ENCODE measurements around the gene CYP2W1. TPM values are rescaled to one million over a fixed set of nuclear protein-coding genes. Genes with fewer than 3 reads are reported as not detected.
A peak's percentile ranks its signal among the peaks of the same experiment; 100 is the strongest.

The CYP2W1 gene
- total RNA-seq, 1 experiment from 2014 or later: not detected

DNA sequence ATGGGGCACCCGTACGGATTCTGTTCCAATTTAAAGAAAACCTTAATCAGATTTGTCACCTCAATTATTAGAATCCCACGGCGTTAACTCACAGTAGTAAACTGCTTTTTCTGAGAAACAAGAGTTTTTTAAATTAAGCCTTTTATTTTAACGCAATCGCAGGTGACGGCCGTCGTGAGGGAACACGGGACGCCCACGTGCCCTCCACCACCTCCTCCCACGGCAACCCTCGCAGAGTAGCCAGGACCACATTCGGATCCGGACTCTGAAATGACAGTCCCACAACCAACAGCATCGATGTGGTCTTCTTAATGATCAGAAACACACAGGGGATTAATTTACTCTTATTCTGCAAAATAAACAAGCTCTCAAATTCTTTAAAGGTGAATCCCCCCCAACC lies 39.4 kb downstream of the CYP2W1 start:
- H3K4me3 ChIP-seq: no peak overlapping the region
- DNase-seq (ENCODE audit: low read depth in 1 of 2, low spot score in 2 of 2): no peak
- H3K27me3 ChIP-seq (replicated peaks): no peaks in the 10 kb centered on the region

DNA sequence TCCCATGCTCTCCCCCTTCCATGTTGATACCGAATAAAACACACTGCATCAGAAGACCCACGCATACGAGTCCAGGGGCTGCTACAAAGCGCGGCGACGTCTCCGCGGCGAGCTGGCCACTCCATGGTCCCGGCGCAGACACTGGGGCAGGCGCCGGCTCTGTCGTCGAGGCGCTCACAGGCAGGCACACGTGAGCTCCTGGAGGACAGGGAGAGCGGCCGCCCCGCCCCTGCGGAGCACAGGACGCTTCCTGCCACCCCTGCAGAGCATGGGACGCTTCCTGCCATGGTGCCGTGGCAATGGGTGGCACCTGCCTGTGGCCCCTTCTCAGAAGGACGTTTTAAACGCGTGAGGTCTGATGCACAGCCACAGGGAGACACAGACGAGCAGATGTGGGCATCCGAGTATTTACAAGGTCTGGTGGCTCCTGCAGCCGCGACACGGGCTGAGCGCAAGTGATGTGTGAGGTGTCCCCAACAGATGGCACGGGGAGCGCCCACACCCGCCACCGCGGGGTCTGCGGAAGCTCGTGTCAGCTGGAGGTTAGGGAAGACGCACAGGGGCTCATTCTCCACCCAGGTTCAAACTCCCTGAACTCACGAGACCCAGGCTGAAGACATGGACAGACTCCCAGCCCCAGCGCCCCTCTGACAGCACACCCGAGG lies 40.0 kb downstream of the CYP2W1 start:
- DNase-seq (ENCODE audit: low read depth in 1 of 2, low spot score in 2 of 2): no peak
- Histone ChIP-seq H3K27me3 (replicated peaks) (no peaks in the 10 kb centered on the region), H3K4me3 (no peak overlapping the region), H3K36me3 (peaks cover 38% of the 10 kb centered on the region), H3K27ac (no peak overlapping the region), H3K4me1 (replicated peaks) (peaks cover 9% of the 10 kb centered on the region), H3K9me3 (replicated peaks) (peaks cover 9% of the 10 kb centered on the region; the same call in 1 of the 2 replicates)

More for the DNA sequence above, 39.4 kb downstream of the CYP2W1 start:
- peaks cover 9% of the 10 kb centered on the region; the same call in 1 of the 2 replicates for H3K9me3 ChIP-seq (replicated peaks)
- peaks cover 34% of the 10 kb centered on the region for H3K36me3 ChIP-seq
- H3K4me1 ChIP-seq (replicated peaks): peaks cover 3% of the 10 kb centered on the region
- H3K27ac ChIP-seq: no peak overlapping the region

DNA sequence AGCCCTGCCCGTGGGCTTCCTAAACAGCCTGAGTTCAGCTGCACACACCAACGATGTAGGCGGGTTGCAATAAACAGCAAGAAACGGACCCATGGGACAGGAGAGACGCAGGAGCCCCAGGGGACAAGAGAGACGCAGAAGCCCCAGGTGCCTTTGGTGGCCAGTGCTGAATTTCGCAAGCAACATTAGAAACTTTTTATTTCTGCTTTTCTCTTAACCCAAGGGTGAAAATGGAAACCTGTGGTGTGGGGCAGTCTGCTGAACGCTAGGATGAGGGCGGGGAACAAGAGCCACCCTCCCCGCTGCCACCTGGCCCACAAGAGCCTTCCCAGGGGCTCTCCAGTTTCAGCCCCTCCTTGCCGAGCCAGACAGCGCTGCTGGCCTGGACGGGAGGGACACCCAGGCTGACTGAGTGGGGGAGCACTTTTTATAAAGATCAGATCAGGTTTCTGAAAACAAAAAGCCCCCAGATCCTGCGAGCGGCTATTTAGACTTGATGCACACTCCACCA lies 41.4 kb downstream of the CYP2W1 start:
- H3K4me1 ChIP-seq (replicated peaks): peaks cover 20% of the 10 kb centered on the region
- no peak overlapping the region for H3K4me3 ChIP-seq
- H3K9me3 ChIP-seq (replicated peaks): peaks cover 9% of the 10 kb centered on the region; the same call in 1 of the 2 replicates
- DNase-seq (ENCODE audit: low read depth in 1 of 2, low spot score in 2 of 2): no peak
- no peaks in the 10 kb centered on the region for H3K27me3 ChIP-seq (replicated peaks)
- no peak overlapping the region for H3K27ac ChIP-seq
- H3K36me3 ChIP-seq: peaks cover 41% of the 10 kb centered on the region

DNA sequence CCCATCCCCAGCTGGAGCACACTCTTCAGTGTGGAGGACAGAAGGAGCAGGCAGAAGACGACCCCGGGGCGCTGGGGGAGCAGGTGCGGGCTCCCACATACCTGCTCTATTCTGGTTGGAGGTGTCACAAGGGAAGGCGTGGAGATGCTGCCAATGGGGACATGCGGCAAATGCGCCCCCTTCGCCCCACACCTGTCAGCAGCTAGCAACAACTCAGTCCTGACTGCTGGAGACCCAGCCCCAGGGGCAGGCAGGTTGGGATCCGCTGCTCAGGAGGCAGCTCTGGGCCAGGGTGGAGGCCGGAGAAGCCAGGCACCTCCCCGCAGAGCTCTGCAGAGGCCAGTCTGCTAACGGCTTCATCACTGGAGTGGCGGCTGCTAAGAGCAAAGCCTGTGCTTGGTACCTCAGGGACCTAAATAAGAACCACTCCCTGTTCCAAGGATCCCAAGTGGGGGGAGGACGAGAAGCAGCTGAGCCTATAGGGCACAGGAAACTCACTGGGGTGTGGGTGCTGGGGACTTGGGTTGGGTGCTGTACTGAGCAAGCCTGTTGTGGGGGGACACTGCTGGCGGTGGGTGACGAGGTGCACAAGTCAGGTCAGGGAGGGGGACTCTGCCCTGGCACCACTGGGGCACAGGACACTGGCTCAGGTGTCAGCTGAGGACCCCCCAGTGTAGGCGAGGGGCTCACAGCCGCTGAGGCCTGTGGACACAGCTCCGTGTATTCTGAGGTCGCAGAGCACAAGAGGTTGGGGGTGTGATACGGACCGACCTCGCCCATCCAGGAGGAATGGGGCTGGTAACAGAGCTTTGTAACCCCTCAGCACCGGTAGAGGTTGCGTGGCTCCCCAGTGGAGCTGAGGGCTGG lies 42.1 kb downstream of the CYP2W1 start:
- peaks cover 20% of the 10 kb centered on the region for H3K4me1 ChIP-seq (replicated peaks)
- H3K36me3 ChIP-seq: peaks cover 41% of the 10 kb centered on the region
- DNase-seq (ENCODE audit: low read depth in 1 of 2, low spot score in 2 of 2): no peak
- no peak overlapping the region for H3K4me3 ChIP-seq
- H3K9me3 ChIP-seq (replicated peaks): peaks cover 9% of the 10 kb centered on the region; the same call in 1 of the 2 replicates
- H3K27me3 ChIP-seq (replicated peaks): no peaks in the 10 kb centered on the region
- no peak overlapping the region for H3K27ac ChIP-seq

DNA sequence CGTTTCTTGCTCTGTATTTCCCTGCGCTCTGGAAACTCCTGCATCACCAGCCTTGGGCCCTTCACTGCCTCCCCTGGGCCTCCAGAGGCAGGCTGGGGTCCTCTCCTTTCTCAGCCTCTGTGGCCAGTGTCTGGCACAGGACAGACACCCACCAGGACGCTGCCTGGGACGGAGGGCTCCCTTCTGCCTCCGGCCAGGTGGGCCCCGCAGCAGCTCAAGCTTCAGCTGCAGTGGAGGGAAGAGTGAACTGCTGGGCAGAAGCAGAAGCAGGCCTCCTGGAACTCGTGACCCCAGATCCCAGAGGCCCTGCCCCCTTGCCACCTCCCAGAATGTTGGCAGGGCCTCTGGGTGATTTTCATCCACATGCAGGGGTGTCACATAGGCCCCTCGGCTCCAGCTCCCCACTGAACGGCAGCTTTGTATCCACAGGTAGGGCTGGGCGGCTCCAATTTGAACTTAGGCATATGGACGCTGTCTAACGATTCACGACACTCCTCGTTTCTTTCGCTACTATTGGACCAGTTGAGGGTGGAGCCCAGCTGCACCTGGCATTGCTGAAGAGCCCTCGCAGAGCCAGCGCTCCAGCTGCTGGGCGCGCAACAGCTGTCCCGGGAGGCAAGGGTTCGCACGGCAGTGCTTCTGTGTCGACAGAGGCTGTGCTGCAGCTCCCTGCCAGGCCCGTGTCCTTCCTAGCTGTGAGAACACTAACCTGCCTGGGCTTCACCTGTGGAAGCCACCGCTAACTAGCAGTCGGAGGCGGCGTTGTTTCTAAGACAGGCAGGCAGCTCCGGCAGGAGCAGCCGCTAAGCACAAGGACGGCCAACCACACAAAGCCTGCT lies 43.0 kb downstream of the CYP2W1 start:
- no peak for DNase-seq (ENCODE audit: low read depth in 1 of 2, low spot score in 2 of 2)
- peaks cover 36% of the 10 kb centered on the region for H3K36me3 ChIP-seq
- H3K27ac ChIP-seq: no peak overlapping the region
- H3K9me3 ChIP-seq (replicated peaks): peaks cover 4% of the 10 kb centered on the region; the same call in 1 of the 2 replicates
- H3K27me3 ChIP-seq (replicated peaks): no peaks in the 10 kb centered on the region
- peaks cover 20% of the 10 kb centered on the region for H3K4me1 ChIP-seq (replicated peaks)
- no peak overlapping the region for H3K4me3 ChIP-seq

DNA sequence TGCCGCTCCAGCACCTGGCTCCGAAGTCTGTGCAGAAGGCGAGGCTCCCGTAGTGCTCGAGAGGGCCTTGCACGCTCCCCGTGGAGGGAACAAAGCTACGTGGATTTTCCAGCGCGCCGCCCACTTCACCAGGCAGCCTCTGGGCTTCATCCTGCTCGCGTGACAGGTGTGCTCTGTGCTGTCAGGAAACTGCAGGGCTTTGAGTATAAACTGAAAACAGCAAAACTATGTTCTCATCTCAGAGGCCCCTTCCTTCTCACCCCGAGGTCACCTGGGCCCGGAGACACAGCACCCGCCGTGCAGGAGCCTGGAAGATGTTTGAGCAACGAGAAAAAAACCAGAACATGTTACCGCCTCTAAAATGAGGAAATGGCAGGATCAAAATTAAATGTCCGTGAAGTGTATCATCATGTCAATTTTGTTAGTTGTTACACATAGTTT lies 43.8 kb downstream of the CYP2W1 start:
- Histone ChIP-seq H3K27me3 (replicated peaks) (no peaks in the 10 kb centered on the region), H3K4me3 (no peak overlapping the region), H3K27ac (no peak overlapping the region), H3K9me3 (replicated peaks) (no peaks in the 10 kb centered on the region; the same call in 1 of the 2 replicates), H3K4me1 (replicated peaks) (peaks cover 20% of the 10 kb centered on the region), H3K36me3 (peaks cover 28% of the 10 kb centered on the region)
- no peak for DNase-seq (ENCODE audit: low read depth in 1 of 2, low spot score in 2 of 2)

DNA sequence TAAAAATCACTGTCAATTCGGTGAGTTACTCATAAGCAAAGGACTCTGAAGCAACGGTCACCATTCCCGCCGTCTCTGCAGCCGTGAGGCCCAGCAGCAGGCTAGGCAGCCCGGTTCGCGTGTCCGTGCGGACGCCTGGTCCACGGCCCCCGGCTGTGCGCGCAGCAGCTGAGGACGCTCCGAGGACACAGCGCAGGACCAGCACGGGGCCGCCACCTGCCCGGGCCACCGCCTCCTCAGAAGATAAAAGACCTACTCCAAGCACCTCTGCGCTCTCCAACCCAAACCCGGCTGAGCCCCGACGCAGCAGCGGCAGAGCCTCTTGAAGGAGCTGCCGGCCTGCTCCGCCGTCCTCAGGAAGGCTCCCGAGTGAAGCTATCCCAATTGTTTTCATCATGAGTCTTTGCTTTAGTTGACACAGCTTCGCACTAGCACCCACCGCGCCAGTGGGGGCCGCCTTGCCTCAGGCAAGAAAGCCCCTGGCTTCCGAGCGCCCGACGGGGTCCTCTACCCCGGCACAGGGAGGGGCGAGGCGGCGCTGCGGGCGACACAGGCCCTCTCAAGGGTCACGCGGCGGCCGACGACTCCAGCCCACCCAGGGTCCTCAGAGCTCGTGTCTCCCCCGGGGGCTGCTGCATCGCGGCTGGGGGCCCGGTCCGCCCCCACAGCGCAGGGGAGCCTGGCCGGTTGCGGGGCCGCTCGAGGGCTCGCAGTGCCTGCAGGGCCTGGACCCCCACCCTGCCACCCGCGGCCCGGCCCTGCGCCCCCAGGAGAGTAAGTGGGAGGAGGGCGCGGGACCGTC lies 44.5 kb downstream of the CYP2W1 start:
- H3K27ac ChIP-seq: peak overlapping the region; percentile 20

DNA sequence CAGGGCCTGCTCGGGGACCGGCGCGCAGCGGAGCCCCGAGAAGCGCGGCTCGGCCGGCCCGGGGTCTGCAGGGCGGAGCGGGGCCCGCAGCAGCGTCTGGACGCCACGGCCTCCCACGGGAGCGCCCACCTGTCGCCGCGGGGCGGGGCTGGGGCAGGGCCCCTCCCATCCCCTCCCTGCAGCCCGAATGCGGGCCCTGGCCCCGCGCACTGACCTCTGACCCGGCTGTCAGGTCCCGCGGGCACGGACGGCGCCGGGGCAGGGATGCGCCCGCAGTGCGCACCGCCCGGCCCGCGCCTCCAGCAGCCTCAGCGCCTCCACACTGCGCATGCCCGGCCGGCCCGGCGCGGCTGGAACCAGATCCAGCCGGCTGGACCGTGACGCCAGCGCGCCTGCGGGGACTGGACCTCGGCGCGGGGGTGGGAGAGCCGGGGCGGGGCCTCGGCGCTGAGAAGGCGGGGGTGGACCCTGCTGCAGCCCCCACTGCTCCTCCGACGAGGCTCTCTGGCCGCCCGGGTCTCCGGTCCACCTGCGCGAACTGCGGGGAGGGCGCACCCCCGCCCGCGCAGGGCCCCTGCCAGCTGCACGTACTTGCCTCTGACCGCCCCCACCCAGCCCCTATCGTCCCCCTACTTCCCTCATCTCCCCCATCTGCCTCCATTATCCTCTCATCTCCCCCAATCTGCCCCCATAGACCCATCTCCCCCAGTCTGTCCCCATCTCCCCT lies 45.2 kb downstream of the CYP2W1 start:
- peaks cover 20% of the 10 kb centered on the region for H3K4me1 ChIP-seq (replicated peaks)
- H3K27me3 ChIP-seq (replicated peaks): no peaks in the 10 kb centered on the region
- DNase-seq (ENCODE audit: low read depth in 1 of 2, low spot score in 2 of 2): peak; percentile 75 to 90
- peak overlapping the region; percentile 20 for H3K27ac ChIP-seq
- H3K9me3 ChIP-seq (replicated peaks): no peaks in the 10 kb centered on the region
- H3K36me3 ChIP-seq: peaks cover 27% of the 10 kb centered on the region
- H3K4me3 ChIP-seq: peak overlapping the region; percentile 94

More for the DNA sequence above, 44.5 kb downstream of the CYP2W1 start:
- peaks cover 27% of the 10 kb centered on the region for H3K36me3 ChIP-seq
- peak in 1 of 2 experiments; percentile 6 for DNase-seq (ENCODE audit: low read depth in 1 of 2, low spot score in 2 of 2)
- peaks cover 20% of the 10 kb centered on the region for H3K4me1 ChIP-seq (replicated peaks)
- peak overlapping the region; percentile 94 for H3K4me3 ChIP-seq
- H3K27me3 ChIP-seq (replicated peaks): no peaks in the 10 kb centered on the region
- H3K9me3 ChIP-seq (replicated peaks): no peaks in the 10 kb centered on the region

DNA sequence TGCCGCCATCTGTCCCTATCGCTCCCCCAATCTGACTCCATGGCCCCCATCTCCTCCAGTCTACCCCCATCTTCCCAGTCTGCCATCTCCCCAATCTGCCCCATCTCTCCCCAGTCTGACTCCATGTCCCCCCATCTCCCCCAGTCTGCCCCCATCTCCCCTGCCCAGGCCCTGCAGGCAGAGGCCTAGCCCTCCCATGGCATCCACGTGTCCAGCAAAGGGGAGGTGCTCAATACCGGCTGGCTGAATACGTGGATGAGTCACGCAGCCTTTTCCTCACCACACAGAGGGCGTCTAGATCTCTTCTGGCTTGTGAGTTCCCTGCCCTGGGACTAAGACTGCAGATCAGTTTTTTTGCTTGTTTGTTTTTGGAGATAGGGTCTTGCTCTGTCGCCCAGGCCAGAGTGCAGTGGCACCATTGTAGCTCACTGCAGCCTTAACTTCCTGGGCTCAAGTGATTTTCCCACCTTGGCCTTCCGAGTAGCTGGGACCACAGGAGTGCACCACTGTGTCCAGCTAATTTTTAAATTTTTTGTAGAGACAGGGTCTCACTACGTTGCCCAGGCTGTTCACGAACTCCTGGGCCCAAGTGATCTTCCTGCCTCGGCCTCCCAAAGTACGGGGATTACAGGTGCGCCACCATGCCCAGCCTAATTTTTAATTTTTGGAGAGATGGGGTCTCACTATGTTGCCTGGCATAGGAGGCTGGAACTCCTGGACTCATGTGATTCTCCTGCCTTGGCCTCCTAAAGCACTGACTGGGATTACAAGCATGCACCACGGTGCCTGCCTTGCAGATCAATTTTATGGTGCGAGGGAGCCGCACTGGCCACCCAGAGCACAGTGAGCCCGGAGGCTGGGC lies 46.0 kb downstream of the CYP2W1 start:
- H3K27ac ChIP-seq: no peak overlapping the region
- H3K4me3 ChIP-seq: peak overlapping the region; percentile 94; the same call in 1 of the 2 replicates

DNA sequence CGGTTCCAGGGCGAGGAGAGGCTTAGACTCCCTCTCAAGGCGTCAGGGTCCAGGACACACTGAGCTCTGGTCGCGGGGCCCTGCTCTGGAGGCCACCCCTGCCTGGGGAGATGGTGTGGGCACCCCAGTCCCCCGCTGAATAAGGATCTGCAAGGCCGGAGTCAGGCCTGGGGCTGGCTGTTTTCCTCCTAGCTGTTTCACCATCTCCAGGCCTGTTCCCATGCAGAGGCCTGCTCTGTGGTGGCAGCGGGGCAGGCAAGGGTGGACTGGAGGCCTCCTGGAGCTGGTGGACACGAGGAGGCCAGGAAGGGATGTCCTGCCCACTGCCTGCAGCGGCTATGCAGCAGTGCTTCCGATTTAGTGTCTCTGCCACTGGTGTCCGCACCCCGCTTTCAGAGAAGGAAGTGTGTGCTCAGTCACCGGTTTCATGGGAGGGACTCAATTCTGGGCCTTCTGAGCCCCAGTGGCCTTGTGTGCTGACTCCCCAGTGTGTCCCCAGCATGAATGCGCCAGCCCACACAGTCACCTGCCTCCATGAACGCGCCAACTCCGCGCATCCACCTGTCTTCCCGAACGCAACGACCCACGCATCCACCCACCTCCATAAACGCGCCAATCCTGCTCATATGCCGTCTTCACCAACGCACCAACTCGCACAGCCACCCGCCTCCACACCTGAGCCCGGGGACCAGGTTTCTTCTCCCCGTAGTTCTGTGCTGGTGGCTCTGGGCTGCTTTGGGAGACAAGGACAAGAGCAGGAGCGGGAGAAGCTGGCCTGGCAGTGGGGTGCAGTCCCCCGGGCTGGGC lies 46.9 kb downstream of the CYP2W1 start:
- no peak for DNase-seq (ENCODE audit: low read depth in 1 of 2, low spot score in 2 of 2)
- H3K4me1 ChIP-seq (replicated peaks): peaks cover 20% of the 10 kb centered on the region
- H3K4me3 ChIP-seq: no peak overlapping the region
- no peak overlapping the region for H3K27ac ChIP-seq
- H3K27me3 ChIP-seq (replicated peaks): no peaks in the 10 kb centered on the region
- H3K9me3 ChIP-seq (replicated peaks): no peaks in the 10 kb centered on the region
- peaks cover 27% of the 10 kb centered on the region for H3K36me3 ChIP-seq

More for the DNA sequence above, 46.0 kb downstream of the CYP2W1 start:
- peak; percentile 64 to 90 for DNase-seq (ENCODE audit: low read depth in 1 of 2, low spot score in 2 of 2)
- Histone ChIP-seq H3K9me3 (replicated peaks) (no peaks in the 10 kb centered on the region), H3K36me3 (peaks cover 27% of the 10 kb centered on the region), H3K27me3 (replicated peaks) (no peaks in the 10 kb centered on the region), H3K4me1 (replicated peaks) (peaks cover 20% of the 10 kb centered on the region)
